Stimulated activated CD4-positive, alpha-beta T cell treated with anti-CD3 and anti-CD28 coated beads, Interleukin-1b, Interleukin-23, amount 100 ng/mL, for 48 hours (primary cell): ENCODE measurements around the gene PACS1.

Experiments used
- DNase-seq: peaks from one replicate; pipeline ENCODE4 v3.0.0-alpha.2; 2020

PACS1 gene

GRCh38 chr11:66143996-66144678 lies 74.1 kb downstream of the PACS1 start:
- DNase-seq, result no peak

- no peak for DNase-seq
These were observed 76.0 kb downstream of the PACS1 start for GRCh38 chr11:66146074-66146473.

- no peak for DNase-seq
These were observed 76.9 kb downstream of the PACS1 start for GRCh38 chr11:66146940-66147339.

DNA sequence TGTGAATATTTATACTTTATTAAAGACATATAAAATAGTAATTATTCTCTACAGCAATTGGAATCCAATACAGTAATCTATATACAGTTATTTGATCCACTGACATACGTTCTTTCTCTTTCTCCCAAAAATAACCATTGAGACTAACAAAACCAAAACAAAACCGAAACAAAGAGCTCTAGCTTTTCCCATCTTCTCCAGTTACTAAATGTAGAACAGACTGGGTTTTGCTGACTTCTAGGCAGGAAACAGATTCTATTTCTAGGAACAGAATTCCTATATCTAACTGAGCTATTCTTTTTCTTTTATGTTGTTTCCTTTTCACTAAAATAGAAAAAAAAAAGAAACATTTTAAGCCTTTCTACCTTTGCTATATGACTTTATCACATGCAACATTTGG lies 80.1 kb downstream of the PACS1 start:
- DNase-seq, result no peak

DNA sequence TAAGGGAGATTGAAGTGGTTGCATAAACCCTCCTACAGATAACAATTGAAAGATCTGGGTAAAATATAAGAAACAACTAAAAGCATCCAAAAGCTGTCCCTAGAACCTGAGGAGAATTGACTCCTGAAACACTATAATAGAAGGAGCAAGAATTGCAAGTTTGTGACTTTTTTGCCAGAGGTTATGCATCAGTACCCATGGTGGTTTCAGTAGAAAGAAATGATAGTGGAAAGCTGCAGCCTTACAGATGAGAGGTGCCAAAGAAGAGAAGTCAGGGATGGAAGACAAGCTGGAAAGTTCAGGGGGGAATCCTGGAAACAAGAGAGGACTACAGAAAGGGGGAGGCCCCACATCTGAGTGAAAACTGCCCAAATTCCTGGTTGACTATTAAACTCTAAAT lies 80.7 kb downstream of the PACS1 start:
- no peak for DNase-seq

DNA sequence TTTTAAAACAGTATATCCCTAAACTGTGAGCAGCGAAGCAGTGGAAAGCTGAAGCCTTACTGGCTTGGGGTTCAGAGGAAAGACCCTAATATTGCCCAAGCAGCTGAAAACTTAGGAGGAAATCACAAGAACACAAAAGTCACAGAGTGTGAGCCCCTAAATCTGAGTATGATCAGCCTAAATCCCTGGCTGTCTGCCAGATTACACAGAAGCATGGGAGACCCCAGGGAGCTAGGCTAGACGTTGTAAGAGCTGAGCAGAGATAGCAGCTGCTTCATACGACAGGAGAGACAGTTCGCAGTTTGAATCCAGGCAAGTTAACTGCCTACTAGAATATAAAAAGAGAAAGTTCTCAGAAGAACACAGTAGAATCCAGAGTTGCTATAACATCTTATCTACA lies 81.2 kb downstream of the PACS1 start:
- DNase-seq, result no peak

- DNase-seq, result no peak
These were observed 84.0 kb downstream of the PACS1 start for GRCh38 chr11:66154109-66154508.

DNA sequence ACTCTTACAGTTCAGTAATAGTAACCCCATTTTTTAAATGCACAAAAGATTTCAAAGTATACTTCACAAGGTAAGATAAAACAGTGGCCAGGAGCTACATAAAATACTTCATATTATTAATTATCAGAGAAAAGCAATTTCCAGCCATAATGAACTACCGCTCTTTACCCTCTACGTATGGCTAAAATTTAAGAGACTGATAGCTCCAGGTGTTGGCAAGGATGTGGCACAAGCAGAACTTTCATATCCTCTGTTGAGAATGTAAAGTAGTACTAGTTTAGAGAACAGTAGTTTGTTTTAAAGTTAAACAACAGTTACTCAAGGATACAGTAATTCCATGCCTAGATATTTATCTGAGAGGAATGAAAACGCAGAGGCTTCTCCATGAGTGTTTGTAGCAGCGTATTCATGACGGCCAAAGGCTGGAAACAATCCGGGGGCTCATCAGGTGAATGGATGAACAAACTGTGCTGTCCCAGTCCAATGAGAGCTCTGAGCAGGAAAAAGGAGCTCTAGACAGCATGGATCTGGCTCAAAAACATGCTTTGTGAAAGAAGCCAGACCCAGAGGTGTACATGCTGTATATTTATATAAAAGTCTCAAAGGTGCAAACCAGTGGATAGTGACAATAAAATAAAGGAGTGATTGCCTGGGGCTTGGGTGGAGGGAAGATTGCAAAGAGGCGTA lies 85.5 kb downstream of the PACS1 start:
- no peak for DNase-seq

- DNase-seq, result no peak
These were observed 87.3 kb downstream of the PACS1 start for GRCh38 chr11:66157182-66157864.

GRCh38 chr11:66158156-66158555 lies 88.1 kb downstream of the PACS1 start:
- no peak for DNase-seq

DNA sequence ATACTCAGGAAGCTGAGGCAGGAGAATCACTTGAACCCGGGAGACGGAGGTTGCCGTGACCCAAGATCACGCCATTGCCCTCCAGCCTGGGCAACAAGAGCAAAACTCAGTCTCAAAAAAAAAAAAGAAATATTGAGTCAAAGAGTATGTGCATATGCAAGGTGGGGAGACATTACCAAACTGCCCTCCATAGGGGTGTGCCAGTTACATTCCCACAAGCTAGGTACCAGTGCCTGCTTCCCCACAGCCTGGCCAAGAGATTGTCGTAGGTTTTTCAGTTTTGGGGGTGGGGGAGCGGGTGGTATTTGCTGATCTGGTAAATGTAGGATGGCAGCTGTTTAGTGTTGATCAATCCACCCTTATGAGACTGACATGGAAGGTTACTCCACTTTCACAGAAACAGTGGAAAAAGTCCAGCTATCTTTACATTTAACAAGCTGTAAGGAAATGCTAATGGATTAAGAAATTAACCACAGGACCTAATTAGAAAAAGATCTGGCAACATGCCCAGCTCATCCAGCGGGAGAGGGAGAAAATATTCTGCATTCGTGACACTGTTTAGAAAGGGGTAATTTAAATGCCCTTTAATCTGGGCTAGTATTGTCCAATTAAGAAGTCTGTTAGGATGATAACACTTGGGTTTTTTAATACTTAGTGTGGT lies 89.4 kb downstream of the PACS1 start:
- DNase-seq, result no peak

DNA sequence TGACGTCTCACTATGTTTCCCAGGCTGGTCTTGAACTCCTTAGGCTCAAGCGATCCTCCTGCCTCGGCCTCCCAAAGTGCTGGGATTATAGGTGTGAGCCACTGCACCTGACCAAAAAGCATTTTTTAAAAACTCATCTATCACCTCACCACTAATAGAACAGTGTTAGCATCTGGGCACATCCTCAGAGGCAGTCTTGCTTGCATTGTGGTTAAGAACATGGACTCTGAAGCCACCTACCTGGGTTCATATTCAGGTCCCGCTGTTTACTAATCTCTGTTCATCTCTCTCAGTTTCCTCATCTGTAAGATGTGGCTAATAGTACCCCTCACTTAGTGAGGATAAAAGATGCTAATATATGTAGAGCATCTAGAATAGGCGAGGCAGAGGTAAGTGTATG lies 90.6 kb downstream of the PACS1 start:
- no peak for DNase-seq

GRCh38 chr11:66168289-66168688 lies 98.2 kb downstream of the PACS1 start:
- no peak for DNase-seq

- peak; percentile 51 for DNase-seq
These were observed 102.1 kb downstream of the PACS1 start for GRCh38 chr11:66172146-66172545.

DNA sequence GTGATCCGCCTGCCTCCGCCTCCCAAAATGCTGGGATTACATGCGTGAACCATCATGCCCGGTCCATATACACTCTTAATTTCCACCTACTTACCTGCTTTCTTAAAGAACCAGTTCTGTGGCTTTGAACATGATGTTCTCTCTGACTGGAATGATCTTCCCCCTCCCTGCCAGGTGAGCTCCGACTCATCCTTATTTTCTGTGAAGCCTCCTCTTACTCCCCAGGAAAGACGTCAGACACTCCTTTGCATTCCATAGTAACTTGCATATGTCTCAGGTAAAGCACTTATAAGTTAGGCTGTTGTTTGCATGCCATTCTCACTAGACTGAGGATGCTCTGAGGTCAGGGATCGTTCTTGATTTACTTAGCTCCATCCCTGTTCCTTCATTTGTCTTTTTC lies 106.6 kb downstream of the PACS1 start:
- no peak for DNase-seq

GRCh38 chr11:66178183-66178582 lies 108.1 kb downstream of the PACS1 start:
- no peak for DNase-seq

DNA sequence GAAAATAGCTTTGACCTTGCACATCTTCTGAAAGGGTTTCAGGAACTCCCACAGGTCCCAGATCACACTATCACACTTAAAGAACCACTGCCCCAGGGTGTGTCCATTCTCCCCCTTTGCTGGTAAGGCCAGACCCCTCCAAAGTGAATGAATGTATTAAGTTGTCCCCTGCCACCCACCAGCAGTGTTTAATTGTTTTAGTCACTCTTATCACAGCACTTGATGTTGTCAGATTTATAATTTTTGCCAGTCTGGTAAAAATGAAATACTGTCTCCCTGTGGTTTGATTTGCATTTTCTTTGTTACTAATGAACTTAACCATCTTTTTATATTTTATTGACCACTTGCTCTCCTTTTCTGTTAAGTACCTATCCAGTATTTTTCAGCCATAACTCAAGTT lies 108.8 kb downstream of the PACS1 start:
- DNase-seq, result no peak

GRCh38 chr11:66181632-66182315 lies 111.7 kb downstream of the PACS1 start:
- DNase-seq, result no peak

DNA sequence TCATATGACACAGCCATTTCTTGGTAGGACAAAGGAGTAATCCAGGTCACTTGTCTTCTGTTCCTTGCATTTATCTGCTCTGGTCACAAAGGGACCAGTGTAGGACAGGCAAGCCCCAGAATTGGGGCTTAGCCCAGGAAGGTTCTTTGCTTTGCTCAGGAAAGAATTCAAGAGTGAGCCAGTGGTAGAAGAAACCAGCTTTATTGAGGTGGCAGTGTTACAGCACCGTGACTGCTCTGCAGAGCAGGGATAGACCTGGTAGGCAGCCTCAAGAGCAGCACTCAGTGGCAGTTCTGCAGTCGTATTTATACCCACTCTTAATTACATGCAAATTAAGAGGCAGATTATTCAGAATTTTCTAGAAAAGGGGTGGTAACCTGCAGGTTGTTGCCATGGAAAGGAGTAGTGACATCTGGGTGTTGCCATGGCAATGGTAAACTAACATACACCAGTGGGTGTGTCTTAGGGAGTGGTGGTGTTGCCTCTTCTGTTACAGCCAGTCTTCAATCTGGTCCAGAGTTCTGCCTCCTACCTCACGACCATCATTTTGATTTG lies 113.5 kb downstream of the PACS1 start:
- no peak for DNase-seq

GRCh38 chr11:66184728-66185127 lies 114.7 kb downstream of the PACS1 start:
- DNase-seq, result no peak

GRCh38 chr11:66186470-66186869 lies 116.4 kb downstream of the PACS1 start:
- DNase-seq, result no peak

DNA sequence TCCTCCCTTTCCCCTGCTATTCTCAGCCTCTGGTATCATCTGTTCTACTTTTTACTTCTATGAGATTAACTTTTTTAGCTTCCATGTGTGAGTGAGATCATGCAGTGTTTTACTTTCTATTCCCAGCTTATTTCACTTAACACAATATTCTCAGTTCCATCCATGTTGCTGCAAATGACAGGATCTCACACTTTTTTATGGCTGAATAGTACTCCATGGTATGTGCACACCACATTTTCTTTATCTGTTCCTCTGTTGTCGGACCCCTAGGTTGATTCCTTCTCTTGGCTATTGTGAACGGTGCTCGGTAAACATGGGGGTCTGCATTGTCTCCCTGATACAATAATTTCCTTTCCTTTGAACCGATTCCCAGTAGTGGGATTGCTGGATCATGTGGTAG lies 117.4 kb downstream of the PACS1 start:
- DNase-seq, result no peak

GRCh38 chr11:66188580-66188979 lies 118.5 kb downstream of the PACS1 start:
- no peak for DNase-seq
